GM21390 (cell line): ENCODE results near the gene PTPRT.

Source experiments
- ATAC-seq: cut with Tn5 transposase; IDR thresholded peaks from one replicate; pipeline ENCODE4 v1.9.1; 2021; ENCODE audit not compliant: unreplicated experiment

PTPRT gene

DNA sequence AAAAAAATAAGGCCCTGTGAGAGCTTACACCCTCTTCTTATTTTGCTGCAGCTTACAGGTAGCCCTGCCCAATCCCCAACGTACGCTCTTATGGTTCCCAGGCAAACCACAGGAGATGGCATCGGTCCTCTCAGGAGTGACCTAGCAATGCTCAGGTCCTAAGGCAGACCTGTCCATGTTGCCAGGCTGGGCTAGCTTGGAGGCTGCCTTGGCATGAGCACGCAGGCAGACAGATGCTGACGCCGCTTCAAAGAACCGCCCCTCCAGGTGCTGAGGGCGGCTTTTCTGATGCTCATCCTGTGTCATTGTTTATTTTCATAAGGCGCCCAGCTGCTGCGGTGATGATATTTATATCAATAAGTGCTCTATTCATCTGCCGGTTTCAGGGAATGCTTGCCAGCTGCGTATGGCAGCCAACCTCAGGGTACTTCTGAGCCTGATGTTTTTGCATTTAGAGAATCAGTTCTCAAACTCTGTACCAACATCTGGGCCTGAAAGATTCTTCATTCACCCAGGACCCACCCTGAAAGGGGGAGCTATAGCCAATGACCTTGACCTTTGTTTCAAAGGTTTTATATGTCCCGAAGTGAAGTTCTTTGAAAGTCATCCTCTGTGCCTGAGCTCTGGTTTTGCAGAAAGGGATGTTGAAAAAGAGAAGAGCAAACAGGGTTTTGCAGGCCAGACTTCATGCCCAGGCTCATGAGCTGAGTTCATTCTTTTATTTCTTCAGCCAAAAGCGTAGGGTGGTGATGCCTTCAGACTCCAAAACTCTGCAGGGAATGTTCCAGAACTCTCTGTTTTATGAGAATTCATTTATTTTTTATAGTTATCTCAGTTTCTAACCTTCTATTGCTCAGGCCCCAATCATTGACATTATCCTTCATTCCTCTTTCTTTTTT is 1095.9 kb downstream of the PTPRT start:
- ATAC-seq: no peak

DNA sequence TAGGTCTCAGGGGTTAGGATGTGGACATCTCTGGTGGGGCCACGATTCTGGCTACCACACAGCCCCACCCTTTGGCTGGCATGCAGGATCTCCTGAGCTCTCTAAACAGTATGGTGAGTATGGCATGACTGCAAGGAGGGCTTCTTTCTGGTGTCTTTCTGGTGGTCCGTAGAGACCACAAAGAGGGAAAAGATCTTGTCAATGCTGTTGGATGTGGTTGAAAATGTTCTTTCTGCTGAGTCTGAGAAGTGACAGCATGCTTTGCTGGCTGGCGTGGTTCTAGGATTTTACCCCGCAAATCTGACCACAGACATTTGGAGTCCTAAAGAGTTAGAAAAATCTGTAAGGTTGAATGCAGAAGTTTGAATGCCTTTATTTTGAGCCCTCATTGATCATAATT is 1096.7 kb downstream of the PTPRT start:
- ATAC-seq: no peak

DNA sequence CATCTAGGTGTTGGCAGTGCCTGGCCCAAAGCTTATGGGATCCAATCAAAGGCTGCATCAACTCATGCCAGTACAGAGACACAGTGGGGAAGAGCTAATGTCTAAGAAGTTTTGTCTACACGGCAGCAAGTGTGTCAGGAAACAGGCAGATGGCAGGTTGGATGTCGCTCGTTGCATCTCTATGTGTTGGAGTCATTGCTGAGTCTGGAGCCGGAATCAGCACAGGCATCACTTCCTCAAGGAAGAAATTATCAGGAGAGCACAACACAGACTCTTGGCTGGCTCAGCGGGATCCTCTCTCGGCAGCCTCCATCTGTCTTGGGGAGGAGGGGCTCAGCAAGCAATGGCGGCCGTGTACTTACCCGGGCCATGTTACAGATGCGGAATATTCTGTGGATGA is 1104.3 kb downstream of the PTPRT start:
- no peak for ATAC-seq

DNA sequence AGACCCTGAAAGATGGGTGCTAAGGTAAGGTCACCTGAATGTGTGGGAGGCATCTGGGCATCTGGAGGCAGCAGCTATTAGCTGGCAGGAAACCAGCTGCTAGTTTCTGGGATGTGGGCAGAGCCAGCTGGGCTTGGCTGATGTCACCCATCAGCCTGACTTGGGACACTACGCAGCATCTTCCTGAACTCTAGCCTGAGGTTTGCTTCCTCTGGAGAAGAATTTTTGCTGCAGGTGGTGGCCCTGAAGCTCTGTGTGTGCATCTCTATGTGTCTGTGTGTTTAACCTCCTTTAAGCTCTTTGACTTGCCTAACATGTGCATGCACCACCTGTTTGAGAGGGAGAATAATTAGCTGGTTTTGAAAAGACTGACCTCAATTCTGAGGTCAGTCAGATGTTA is 1106.4 kb downstream of the PTPRT start:
- no peak for ATAC-seq

DNA sequence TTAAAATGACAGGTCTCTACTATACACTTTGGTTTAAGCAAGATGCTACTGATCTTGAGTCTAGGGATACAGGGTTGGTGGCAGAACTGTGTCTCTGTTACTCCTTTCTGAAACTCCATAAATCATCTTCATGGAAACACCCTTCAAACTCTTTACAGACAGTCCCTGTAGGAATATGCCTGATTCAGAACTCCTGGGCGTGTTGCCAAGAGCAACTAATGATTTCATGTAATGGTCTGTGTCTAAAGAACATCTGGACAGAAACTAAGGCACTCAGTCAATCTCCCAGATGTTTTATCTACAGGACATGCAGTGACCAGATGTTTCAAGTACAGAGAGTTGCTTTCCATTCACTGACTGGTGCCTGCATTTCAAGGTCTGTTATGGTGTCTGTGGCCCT is 1107.1 kb downstream of the PTPRT start:
- ATAC-seq: no peak

DNA sequence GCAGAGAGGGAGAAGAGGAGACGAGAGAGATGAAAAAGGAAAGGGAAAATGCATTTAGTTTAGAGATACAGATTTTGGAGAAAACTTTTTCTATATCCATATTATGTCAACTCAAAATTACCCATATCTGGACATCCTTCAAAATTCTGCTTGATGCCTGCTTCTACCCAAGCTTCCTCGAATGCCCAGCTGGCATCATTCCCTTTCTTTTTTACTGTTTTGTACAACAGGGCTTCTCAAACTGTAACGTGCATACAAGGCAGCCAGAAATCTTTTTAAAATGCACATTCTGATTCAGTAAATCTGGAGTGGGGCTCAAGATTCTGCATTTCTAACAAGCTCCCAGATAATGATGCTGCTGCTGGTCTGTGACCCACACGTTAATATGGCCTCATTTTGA is 1108.8 kb downstream of the PTPRT start:
- no peak for ATAC-seq

DNA sequence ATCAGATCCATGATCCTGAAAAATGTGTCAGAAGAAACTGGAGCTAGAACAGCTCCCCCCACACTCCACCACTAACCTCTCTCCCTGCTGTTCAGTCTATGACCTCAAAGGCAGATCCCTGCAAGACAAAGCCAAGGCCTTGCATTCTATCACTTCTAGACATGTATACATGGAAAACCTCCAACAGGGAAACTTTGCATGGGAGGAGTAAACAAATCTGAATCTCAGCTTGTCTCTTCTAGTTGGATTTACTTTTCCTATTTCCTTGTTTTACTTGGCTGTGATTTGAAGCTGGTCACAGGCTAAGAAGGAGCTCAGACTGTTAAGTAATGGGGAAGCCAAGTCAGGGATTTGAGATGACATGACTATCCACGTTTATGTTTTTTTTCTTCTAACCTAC is 1114.8 kb downstream of the PTPRT start:
- no peak for ATAC-seq

DNA sequence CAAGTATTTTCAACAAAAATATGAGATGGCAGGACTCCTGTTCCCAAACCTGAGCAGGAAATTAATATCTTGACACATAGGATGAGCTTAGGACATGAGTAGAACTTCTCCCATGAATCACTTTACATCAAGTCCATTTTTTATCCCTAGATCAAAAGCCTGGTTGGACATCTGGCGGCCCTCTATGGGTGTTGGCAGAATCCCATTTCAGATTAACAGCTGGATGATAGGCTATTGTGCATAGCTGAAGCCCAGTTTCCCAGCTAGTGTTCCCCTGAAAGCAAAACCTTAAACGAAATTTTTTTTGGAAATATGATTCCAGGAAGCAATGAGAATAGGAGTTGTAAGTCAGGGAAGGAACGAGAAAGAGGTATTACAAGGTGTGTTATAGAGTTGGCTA is 1122.1 kb downstream of the PTPRT start:
- ATAC-seq: no peak

DNA sequence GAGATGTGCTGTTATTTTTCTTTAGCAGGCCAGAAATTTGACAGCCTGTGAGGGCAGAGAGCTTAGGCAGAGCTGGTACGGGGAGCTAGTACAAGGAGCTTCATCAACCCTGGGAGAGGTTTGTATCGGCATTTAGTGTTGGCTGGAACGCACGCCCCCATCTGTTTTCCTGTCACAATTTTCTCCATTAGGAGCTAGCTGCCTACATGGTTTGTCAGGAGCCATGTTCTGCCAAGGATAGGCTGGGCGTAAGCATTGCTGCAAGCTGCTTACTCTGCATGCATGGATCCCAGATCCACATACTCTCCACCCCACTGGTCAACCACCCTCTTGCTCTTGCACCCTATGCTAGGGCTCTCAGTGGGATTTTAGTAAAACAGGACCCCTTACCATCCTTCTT is 1122.5 kb downstream of the PTPRT start:
- ATAC-seq: no peak

DNA sequence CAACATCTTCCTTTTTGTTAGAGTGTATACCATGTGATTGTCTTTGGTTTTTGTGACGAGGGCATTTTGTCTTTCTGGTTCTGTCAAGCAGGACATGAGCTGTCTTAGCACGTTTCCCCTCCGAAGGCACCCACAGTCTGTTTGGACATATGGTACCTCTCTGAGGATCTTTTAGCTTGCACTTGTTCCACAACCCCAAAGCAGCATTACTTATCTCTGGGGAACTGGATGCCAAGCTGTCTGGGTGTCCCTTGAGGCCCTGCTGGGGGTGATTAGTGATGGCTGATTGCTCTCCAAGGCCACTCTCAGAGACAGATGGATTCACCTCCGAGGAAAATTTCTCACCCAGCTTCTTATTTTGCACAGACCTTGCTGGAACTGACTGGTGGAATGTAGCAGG is 1126.6 kb downstream of the PTPRT start:
- no peak for ATAC-seq

DNA sequence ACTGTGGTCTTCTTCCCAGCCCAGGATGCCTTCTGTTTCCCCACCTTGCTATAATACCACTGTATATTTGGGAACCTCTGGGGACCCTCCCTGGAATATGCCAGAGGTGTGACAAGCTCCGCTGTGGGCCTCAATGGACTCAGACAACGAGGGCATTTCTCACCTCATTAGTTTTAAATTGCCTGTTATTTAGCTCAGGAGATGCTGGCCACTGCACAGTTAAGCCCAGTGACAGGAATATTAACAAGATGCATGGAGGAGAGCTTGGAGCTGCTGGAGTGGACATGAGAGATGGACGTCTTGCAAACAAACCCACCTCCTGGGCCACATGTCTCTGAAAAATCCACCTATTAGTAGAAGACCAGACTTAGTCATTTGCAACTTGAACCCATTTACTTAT is 1136.4 kb downstream of the PTPRT start:
- ATAC-seq: no peak

DNA sequence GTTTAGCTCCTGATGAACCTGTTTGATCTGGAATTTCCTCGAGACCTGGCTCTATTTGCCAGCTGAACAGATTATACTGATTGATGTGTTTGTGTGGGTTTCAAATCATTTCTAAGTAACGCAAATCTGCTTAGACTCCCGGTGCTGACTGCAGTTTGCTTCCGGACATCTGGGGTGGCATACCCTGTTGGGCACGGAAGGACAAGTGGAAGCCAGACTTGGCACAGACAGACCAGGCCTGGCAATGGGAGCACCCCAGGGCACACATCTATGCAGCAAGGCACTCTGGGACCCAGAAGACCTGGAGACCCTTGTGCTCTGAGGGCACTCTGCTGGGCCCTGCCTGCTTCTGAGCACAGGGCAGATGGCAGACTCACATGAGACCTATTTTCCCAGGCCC is 1137.8 kb downstream of the PTPRT start:
- no peak for ATAC-seq

DNA sequence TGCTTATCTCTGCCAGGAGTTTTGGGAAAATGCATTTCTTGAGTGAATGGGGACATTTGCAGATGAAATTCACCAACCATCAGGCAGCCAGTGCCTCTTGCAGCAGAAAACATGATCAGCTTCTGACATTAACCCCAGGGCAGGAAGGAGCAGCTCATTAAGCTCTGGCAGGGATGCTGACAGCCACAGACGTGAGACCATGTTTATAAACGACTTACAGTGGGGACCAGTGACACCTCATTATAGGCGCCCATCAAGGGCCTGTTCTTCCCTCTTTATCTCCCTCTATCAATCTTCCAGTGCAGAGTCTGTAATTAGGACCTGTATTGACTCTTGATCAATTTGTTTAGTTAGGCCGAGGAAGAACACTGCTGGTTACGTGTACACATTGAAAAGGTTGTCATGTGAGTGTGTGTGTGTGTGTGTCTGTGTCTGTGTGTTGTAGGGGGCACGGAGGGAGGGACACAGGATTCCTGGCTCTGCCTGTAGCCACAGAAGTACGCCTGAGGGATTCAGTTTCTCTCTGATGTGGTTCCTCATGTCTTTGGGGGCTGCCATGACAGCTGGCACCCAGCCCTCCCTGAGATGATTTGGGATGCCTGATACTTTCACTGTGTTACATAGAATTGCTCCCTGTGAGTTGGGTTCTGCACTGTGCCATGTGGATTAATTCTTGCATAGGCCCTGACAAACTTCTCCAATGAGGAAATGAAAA is 1143.2 kb downstream of the PTPRT start:
- no peak for ATAC-seq

DNA sequence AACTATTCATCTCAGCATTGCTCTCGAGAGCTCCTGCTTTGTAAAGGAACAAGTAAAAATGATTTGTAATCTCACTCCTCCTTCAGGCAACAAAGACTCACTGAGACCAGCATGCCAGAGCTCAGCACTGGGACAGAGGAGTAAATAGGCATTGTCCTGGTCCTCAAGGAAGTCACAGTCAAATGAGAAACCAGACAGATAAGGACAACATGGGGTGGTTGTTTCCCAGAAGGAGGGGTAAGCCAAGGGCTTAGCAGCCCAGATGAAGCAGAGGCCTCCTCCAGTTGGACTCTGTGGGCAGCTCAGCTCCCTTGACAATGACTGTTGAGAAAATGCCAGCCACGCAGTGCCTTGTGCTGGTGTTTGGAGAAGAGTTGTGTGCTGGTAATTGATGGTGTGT is 1145.8 kb downstream of the PTPRT start:
- ATAC-seq: no peak

DNA sequence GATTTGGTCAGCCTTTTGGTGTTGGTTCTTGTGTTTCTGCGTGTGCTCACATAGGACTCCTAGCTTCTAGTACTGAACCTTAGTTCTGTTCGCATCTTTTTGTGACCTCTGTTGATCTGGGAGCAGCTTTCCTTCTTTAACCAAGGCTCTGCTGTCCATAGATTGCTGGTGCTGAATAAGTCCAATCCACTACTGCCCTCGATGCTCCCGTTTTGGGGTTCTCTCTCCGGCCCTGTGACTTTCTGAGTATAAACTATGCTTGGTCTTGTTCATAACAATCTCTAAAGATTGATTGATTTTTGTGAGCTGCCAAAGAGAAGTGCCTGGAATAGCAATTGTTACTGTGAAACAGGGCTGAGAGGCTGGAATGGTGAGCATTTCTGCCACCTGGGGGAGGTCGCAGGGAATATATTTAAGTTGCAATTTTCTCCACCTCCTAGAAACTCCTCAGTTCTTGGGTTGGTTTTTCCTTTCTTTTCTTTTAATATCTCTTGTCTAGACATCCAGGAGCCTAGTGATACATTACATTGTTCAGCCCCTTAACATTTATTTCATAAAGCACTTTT is 1148.6 kb downstream of the PTPRT start:
- no peak for ATAC-seq

DNA sequence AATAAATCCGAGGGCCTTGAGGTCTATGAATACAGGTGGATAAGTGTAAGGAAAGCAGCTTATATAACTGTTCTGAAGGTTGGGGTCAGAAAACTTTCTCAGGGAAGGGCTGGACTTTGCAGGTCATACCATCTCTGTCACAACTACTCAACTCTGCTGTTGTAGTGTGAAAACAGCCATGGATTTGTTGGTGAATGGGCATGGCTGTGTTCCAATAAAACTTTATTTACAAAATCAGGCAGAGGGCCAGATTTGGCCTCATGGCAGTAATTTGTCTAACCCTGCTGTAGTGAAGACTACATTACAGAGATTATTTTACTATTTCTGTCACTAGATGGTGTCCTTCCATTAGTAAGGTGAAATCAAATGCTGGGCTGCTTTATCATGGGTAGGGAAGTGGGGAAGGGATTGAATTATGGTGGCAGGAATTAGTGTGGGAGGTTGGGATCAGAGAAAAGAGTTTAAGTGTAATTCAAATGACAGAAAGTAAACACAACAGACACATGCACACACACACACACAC is 1161.9 kb downstream of the PTPRT start:
- no peak for ATAC-seq

DNA sequence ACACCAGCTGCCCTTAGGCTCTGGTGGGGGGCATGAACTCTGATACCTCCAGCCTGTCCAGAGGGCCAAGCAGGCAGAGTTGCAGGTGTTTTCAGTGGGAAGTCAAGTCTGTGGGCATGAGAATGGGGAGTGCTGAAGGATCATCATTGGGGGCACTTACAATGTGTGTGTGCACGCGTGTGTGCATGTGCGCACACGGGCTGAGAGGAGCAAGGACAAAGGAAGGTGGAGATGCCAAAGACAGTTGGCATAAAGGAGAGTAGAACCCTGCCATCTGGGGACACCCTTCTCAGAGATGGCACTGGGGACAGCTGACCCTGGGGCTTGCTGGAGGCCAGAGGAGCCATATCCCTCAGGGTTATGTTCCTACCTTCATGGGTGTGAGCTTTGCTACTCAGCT is 1163.1 kb downstream of the PTPRT start:
- no peak for ATAC-seq

DNA sequence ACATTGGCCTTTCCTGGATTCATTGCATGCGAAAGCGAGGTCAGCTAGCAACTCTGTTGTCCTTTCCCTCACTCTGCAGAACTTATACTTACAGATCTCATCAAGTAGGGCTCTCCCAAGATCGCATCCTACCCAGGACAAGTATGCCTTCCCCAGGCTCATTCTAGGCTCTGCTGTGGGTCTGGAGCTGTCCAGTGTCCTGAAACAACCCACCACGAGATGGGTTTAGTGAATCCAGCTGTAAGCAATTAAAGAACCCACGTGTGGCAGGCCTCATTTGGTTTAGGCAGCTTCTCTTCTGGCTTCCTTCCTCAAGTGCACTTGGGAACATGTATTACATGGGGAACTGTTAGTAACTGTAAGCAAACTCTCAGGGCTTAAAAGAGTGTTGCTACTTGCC is 1165.1 kb downstream of the PTPRT start:
- no peak for ATAC-seq
